A549 (cell line): ENCODE results near the gene SNAPIN. TPM values are rescaled to one million over a fixed set of nuclear protein-coding genes. Genes with fewer than 3 reads are reported as not detected.
A peak's percentile ranks its signal among the peaks of the same experiment; 100 is the strongest.

Experiments
- ATAC-seq, 2 experiments: fragments of 200-7000 bp in 1 of 2; fragments of >200 bp in 1 of 2; cut with Nextera tagmentation in 1 of 2; cut with Tn5 transposase in 1 of 2; 3 replicates each; pipeline versions ENCODE4 v1.8.0 to v1.9.1; 2018 to 2020; ENCODE audit warnings: mild to moderate bottlenecking in 1 of 2, moderate library complexity in 1 of 2
- CTCF ChIA-PET: fragments of 300-600 bp; sonication (Branson Sonifier 250); formaldehyde crosslinking; extraction: SDS; loops from one replicate; lab custom pipeline; 2021; ENCODE audit warnings: antibody characterized with exemption, inconsistent platforms; lab: Yijun Ruan, JAX
- POLR2A ChIA-PET: fragments of 350-600 bp; formaldehyde crosslinking; extraction: SDS; loops from one replicate; lab custom pipeline; 2021; ENCODE audit warnings: antibody characterized with exemption, inconsistent platforms; lab: Yijun Ruan, JAX
- DNase-seq, 2 experiments: peaks; one replicate each; pipeline versions ENCODE4 v3.0.0 to v3.0.0-alpha.2; 2011 to 2016; ENCODE audit warnings: low read depth in 1 of 2, low spot score in 1 of 2
- FAIRE-seq: peaks from 2 replicates; lab custom pipeline; 2011; peaks lifted over from hg19 to GRCh38; lab: Jason Lieb, UNC
- H3K27ac ChIP-seq, 2 experiments: fragments of >200 bp; sonication (Bioruptor Twin); formaldehyde crosslinking; 3 replicates each; pipeline ENCODE4 v1.5.1; 2016 to 2017
- H3K4me1 ChIP-seq: fragments of >200 bp; sonication (Bioruptor Twin); formaldehyde crosslinking; 3 replicates; pipeline ENCODE4 v1.6.1; 2016
- H3K4me2 ChIP-seq: fragments of >200 bp; sonication (Bioruptor Twin); formaldehyde crosslinking; 3 replicates; pipeline ENCODE4 v1.6.1; 2016
- H3K4me3 ChIP-seq: fragments of >200 bp; sonication (Bioruptor Twin); formaldehyde crosslinking; 3 replicates; pipeline ENCODE4 v1.5.1; 2016
- H3K9me3 ChIP-seq: fragments of >200 bp; sonication (Bioruptor Twin); formaldehyde crosslinking; 3 replicates; pipeline ENCODE4 v1.6.1; 2016
- CBX2 ChIP-seq: fragments of 200-600 bp; sonication (generic); IDR thresholded peaks from 2 replicates; pipeline ENCODE4 v1.6.1; 2016; ENCODE audit warnings: low read depth, mild to moderate bottlenecking, borderline replicate concordance
- CEBPB ChIP-seq, 2 experiments: fragments of >200 bp in 1 of 2; sonication (Bioruptor Twin) in 1 of 2; formaldehyde crosslinking in 1 of 2; IDR thresholded peaks; 2 replicates each; pipeline ENCODE4 v1.6.1; 2012 to 2016
- CHD2 ChIP-seq: fragments of 150-350 bp; IDR thresholded peaks from 2 replicates; pipeline ENCODE4 v1.6.1; 2014; ENCODE audit warnings: low read length; ENCODE audit not compliant: partially characterized antibody
- EHF ChIP-seq: fragments of 250-450 bp; sonication (Bioruptor Pico); IDR thresholded peaks from 2 replicates; pipeline ENCODE4 v1.5.0; 2020; ENCODE audit warnings: mild to moderate bottlenecking
- FOXS1 ChIP-seq: fragments of 250-450 bp; sonication (Bioruptor Pico); IDR thresholded peaks from 2 replicates; pipeline ENCODE4 v1.5.0; 2020; ENCODE audit warnings: mild to moderate bottlenecking, moderate library complexity
- HOXA7 ChIP-seq: fragments of 250-450 bp; sonication (Bioruptor Pico); IDR thresholded peaks from 2 replicates; pipeline ENCODE4 v1.5.0; 2020; ENCODE audit warnings: mild to moderate bottlenecking, moderate library complexity
- KDM1A ChIP-seq: fragments of 200-600 bp; sonication (generic); IDR thresholded peaks from 2 replicates; pipeline ENCODE4 v1.6.1; 2016; ENCODE audit warnings: low read depth, mild to moderate bottlenecking
- MAFK ChIP-seq: fragments of 450-650 bp; IDR thresholded peaks from 2 replicates; pipeline ENCODE4 v1.6.1; 2014; ENCODE audit not compliant: partially characterized antibody
- NFE2L2 ChIP-seq: fragments of 150-350 bp; conservative IDR thresholded peaks from 2 replicates; pipeline ENCODE4 v1.6.1; 2014; ENCODE audit warnings: low read length
- NR3C1 ChIP-seq: fragments of >200 bp; sonication (Bioruptor Twin); formaldehyde crosslinking; IDR thresholded peaks from 3 replicates; pipeline ENCODE4 v1.6.1; 2017
- PHF8 ChIP-seq: fragments of 200-600 bp; sonication (generic); IDR thresholded peaks from 2 replicates; pipeline ENCODE4 v1.6.1; 2016; ENCODE audit warnings: low read depth, mild to moderate bottlenecking, antibody characterized with exemption, moderate library complexity, borderline replicate concordance
- POLR2A ChIP-seq: IDR thresholded peaks from 2 replicates; pipeline ENCODE4 v1.6.1; 2012; ENCODE audit warnings: mild to moderate bottlenecking, low read length
- RAD21 ChIP-seq, 2 experiments: fragments of >200 bp in 1 of 2; sonication (Bioruptor Twin) in 1 of 2; formaldehyde crosslinking in 1 of 2; IDR thresholded peaks in 1 of 2; conservative IDR thresholded peaks in 1 of 2; 2 replicates in 1 of 2; 3 replicates in 1 of 2; pipeline ENCODE4 v1.6.1; 2012 to 2018; ENCODE audit warnings: inconsistent platforms in 1 of 2
- WGBS: methylation state at CpG from one replicate; pipeline ENCODE4 v1.1.6; 2017; ENCODE audit errors: missing lambda C conversion rate; 5-methylcytosine and 5-hydroxymethylcytosine counted together
- polyA plus RNA-seq, 4 experiments: library from polyadenylated mRNA; depleted of rRNA in 3 of 4; stranded (reverse); fragments of >200 nt; fragmentation: RNase III in 1 of 4; extraction: RNeasy Plus Mini Kit Qiagen cat#74134 plus additional on column Dnase treatment in 1 of 4; gene quantifications; 2 replicates in 3 of 4; 3 replicates in 1 of 4; pipeline ENCODE4 v1.2.3, GENCODE V29; 2011 to 2017
- TF ChIP-seq, protein P1 (sequence below): fragments of 200-600 bp; sonication (generic); IDR thresholded peaks from 2 replicates; pipeline ENCODE4 v1.6.1; 2016; ENCODE audit warnings: antibody characterized with exemption, mild to moderate bottlenecking, moderate library complexity
- TF ChIP-seq, protein P2 (sequence below): fragments of 250-450 bp; sonication (Bioruptor Pico); IDR thresholded peaks from 2 replicates; pipeline ENCODE4 v1.5.0; 2021; ENCODE audit warnings: mild to moderate bottlenecking, moderate library complexity, borderline replicate concordance
- TF ChIP-seq, protein P3 (sequence below): fragments of 150-350 bp; IDR thresholded peaks from 2 replicates; pipeline ENCODE4 v1.6.1; 2014; ENCODE audit warnings: low read depth, mild to moderate bottlenecking, low read length

Gene SNAPIN
- polyA plus RNA-seq, 2 of the 4 experiments (the other 2 are of a cell fraction), result 52.6 to 71.4 TPM

DNA sequence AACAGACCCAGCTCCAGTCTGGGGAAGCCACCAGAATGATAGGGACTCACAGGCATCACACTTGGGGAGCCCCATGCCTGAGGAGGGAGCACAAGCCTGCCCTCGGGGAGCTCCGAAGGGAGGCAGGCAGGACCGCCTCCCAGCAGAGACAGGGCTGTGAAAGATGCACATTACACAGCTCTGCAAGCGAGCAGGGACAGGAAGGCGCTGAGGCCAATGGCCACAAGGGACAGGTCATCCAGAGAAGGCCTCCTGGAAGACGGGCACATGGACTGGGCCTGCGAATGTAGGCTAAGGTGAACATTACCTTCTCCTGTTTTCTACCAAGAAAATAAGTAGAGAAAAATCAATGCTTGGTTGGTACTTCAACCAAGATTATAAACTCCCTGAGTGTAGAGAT lies 24.2 kb downstream of the SNAPIN start (continued):
- no peak for TF ChIP-seq NR3C1
- TF ChIP-seq, protein P1, sequence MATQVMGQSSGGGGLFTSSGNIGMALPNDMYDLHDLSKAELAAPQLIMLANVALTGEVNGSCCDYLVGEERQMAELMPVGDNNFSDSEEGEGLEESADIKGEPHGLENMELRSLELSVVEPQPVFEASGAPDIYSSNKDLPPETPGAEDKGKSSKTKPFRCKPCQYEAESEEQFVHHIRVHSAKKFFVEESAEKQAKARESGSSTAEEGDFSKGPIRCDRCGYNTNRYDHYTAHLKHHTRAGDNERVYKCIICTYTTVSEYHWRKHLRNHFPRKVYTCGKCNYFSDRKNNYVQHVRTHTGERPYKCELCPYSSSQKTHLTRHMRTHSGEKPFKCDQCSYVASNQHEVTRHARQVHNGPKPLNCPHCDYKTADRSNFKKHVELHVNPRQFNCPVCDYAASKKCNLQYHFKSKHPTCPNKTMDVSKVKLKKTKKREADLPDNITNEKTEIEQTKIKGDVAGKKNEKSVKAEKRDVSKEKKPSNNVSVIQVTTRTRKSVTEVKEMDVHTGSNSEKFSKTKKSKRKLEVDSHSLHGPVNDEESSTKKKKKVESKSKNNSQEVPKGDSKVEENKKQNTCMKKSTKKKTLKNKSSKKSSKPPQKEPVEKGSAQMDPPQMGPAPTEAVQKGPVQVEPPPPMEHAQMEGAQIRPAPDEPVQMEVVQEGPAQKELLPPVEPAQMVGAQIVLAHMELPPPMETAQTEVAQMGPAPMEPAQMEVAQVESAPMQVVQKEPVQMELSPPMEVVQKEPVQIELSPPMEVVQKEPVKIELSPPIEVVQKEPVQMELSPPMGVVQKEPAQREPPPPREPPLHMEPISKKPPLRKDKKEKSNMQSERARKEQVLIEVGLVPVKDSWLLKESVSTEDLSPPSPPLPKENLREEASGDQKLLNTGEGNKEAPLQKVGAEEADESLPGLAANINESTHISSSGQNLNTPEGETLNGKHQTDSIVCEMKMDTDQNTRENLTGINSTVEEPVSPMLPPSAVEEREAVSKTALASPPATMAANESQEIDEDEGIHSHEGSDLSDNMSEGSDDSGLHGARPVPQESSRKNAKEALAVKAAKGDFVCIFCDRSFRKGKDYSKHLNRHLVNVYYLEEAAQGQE, result no peak
- no peak for TF ChIP-seq HOXA7 (CRISPR knock-in tag)
- no peak for TF ChIP-seq CBX2
- no peak for TF ChIP-seq NFE2L2

GRCh38 chr1:153683854-153684253 lies 25.4 kb downstream of the SNAPIN start:
- Histone ChIP-seq H3K9me3 (no peaks in the 10 kb centered on the region), H3K4me2 (0 out of 3 replicates have a peak overlapping the region, but pooled peaks have one; percentile 4), H3K4me1 (peaks cover 10% of the 10 kb centered on the region; the same call in 1 of the 3 replicates), H3K27ac (no peak overlapping the region), H3K4me3 (no peak overlapping the region)
- POLR2A ChIA-PET, result interaction anchor here (0.6 kb wide), 1 partner anchor 17 kb away, joined by 3 read pairs; no protein-coding TSS in a partner anchor
- no peak for TF ChIP-seq FOXS1 (CRISPR knock-in tag)
- no peak for TF ChIP-seq MAFK
- no peak for TF ChIP-seq RAD21 (conservative IDR thresholded peaks at IDR 0.05 in 1 of 2, IDR thresholded peaks at IDR 0.05 in 1 of 2)
- no peak for TF ChIP-seq CEBPB (IDR thresholded peaks at IDR 0.05)
- no peak for TF ChIP-seq KDM1A
- peak in 1 of 2 experiments; percentile 43 for DNase-seq
- peak; percentile 21 to 39; a peak in 3 of 6 replicates for ATAC-seq
- 59% methylated on average over 5 of the region's 5 CpGs for WGBS
- CTCF ChIA-PET, result interaction anchor here (1.0 kb wide), 2 partner anchors 11 to 303 kb away, joined by 3 to 4 read pairs; no protein-coding TSS in a partner anchor
- FAIRE-seq, result no peak

- peaks cover 6% of the 10 kb centered on the region; the same call in 1 of the 3 replicates for H3K4me1 ChIP-seq
- DNase-seq (no peak), ATAC-seq (no peak), FAIRE-seq (no peak)
- CTCF ChIA-PET, result interaction anchor here (0.6 to 1.0 kb wide), 3 partner anchors 12 to 281 kb away, joined by 3 read pairs; no protein-coding TSS in a partner anchor
- 85% methylated on average over 12 of the region's 12 CpGs for WGBS
- POLR2A ChIA-PET, result interaction anchor here (1.2 kb wide), 1 partner anchor 43 kb away, joined by 3 read pairs; the partner anchor contains the start of gene INTS3
- no peak overlapping the region for H3K4me2 ChIP-seq
- no peak overlapping the region for H3K27ac ChIP-seq
- no peak overlapping the region for H3K4me3 ChIP-seq
- H3K9me3 ChIP-seq, result no peaks in the 10 kb centered on the region
- TF ChIP-seq, protein P2, sequence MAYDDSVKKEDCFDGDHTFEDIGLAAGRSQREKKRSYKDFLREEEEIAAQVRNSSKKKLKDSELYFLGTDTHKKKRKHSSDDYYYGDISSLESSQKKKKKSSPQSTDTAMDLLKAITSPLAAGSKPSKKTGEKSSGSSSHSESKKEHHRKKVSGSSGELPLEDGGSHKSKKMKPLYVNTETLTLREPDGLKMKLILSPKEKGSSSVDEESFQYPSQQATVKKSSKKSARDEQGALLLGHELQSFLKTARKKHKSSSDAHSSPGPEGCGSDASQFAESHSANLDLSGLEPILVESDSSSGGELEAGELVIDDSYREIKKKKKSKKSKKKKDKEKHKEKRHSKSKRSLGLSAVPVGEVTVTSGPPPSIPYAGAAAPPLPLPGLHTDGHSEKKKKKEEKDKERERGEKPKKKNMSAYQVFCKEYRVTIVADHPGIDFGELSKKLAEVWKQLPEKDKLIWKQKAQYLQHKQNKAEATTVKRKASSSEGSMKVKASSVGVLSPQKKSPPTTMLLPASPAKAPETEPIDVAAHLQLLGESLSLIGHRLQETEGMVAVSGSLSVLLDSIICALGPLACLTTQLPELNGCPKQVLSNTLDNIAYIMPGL (CRISPR knock-in tag), result no peak
- TF ChIP-seq HOXA7 (CRISPR knock-in tag) (no peak), KDM1A (no peak), EHF (no peak), NR3C1 (no peak), PHF8 (no peak), POLR2A (no peak), CHD2 (no peak), MAFK (no peak)
- TF ChIP-seq, protein P3, sequence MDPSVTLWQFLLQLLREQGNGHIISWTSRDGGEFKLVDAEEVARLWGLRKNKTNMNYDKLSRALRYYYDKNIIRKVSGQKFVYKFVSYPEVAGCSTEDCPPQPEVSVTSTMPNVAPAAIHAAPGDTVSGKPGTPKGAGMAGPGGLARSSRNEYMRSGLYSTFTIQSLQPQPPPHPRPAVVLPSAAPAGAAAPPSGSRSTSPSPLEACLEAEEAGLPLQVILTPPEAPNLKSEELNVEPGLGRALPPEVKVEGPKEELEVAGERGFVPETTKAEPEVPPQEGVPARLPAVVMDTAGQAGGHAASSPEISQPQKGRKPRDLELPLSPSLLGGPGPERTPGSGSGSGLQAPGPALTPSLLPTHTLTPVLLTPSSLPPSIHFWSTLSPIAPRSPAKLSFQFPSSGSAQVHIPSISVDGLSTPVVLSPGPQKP, result no peak
Observed at GRCh38 chr1:153684892-153685291, 26.4 kb downstream of the SNAPIN start.
